ENCODE measurements around the gene MYO1E.

The MYO1E gene

GRCh38 chr15:59236394-59236793 lies 136.3 kb downstream of the MYO1E start:
- POLR2A ChIA-PET = no interaction called here
- TF ChIP-seq CTCF (IDR thresholded peaks at IDR 0.05; ENCODE audit: control extremely low read depth, extremely low read depth, low read depth, missing control alignments) = no peak
- CTCF ChIA-PET = interaction anchor here (1.8 to 2.5 kb wide), 2 partner anchors 11 to 102 kb away, joined by 3 to 18 read pairs; no protein-coding TSS in a partner anchor
- DNase-seq (ENCODE audit: extremely low spot score) = no peak

GRCh38 chr15:59232476-59232875 lies 140.2 kb downstream of the MYO1E start:
- ChIA-PET POLR2A (no interaction called here), CTCF (interaction anchor here (1.0 to 2.9 kb wide), 2 partner anchors 8 to 269 kb away, joined by 3 to 13 read pairs; no protein-coding TSS in a partner anchor)
- DNase-seq (ENCODE audit: extremely low spot score) = no peak
- TF ChIP-seq CTCF (IDR thresholded peaks at IDR 0.05; ENCODE audit: control extremely low read depth, extremely low read depth, low read depth, missing control alignments) = no peak

GRCh38 chr15:59230531-59231055 lies 142.1 kb downstream of the MYO1E start:
- ChIA-PET CTCF (interaction anchor here (1.2 to 1.3 kb wide), 2 partner anchors 54 to 186 kb away, joined by 3 read pairs; no protein-coding TSS in a partner anchor), POLR2A (no interaction called here)
- no peak for TF ChIP-seq CTCF (IDR thresholded peaks at IDR 0.05; ENCODE audit: control extremely low read depth, extremely low read depth, low read depth, missing control alignments)
- DNase-seq (ENCODE audit: extremely low spot score) = no peak

- CTCF ChIA-PET = no interaction called here
- POLR2A ChIA-PET = no interaction called here
- TF ChIP-seq CTCF (IDR thresholded peaks at IDR 0.05; ENCODE audit: control extremely low read depth, extremely low read depth, low read depth, missing control alignments) = no peak
- no peak for DNase-seq (ENCODE audit: extremely low spot score)
Observed at GRCh38 chr15:59229453-59229852, 143.2 kb downstream of the MYO1E start.

- CTCF ChIA-PET = no interaction called here
- DNase-seq (ENCODE audit: extremely low spot score) = no peak
- POLR2A ChIA-PET = no interaction called here
- no peak for TF ChIP-seq CTCF (IDR thresholded peaks at IDR 0.05; ENCODE audit: control extremely low read depth, extremely low read depth, low read depth, missing control alignments)
Observed at GRCh38 chr15:59229015-59229414, 143.7 kb downstream of the MYO1E start.

GRCh38 chr15:59227021-59227420 lies 145.7 kb downstream of the MYO1E start:
- no peak for DNase-seq (ENCODE audit: extremely low spot score)
- no peak for TF ChIP-seq CTCF (IDR thresholded peaks at IDR 0.05; ENCODE audit: control extremely low read depth, extremely low read depth, low read depth, missing control alignments)
- ChIA-PET POLR2A (no interaction called here), CTCF (no interaction called here)
